ENCODE measurements around the gene COL16A1.

- TF ChIP-seq POLR2A (IDR thresholded peaks at IDR 0.05; ENCODE audit: low read depth, low read length): no peak
- no peak for TF ChIP-seq POLR2AphosphoS5 (IDR thresholded peaks at IDR 0.05; ENCODE audit: low read depth, low read length)
- TF ChIP-seq POU2F2 (IDR thresholded peaks at IDR 0.05; ENCODE audit: low read depth, low read length): no peak
- TF ChIP-seq TAF1 (IDR thresholded peaks at IDR 0.05; ENCODE audit: low read depth, low read length): no peak
- no peak for TF ChIP-seq PAX5 (IDR thresholded peaks at IDR 0.05; ENCODE audit: insufficient read depth, low read length, severe bottlenecking)
Measured at GRCh38 chr1:31718327-31718897, 14.6 kb upstream of the COL16A1 start.

All from GM12891 (cell line).